ENCODE results near the gene SBF2. TPM values are rescaled to one million over a fixed set of nuclear protein-coding genes. Genes with fewer than 3 reads are reported as not detected.

The SBF2 gene
- total and polyA plus RNA-seq, 2 donors (not counting 3 experiments of a cell fraction or from before 2014, with no cell fraction given) = 15.4 to 42.4 TPM

GRCh38 chr11:9952511-9953196 is 341.4 kb downstream of the SBF2 start:
- no peak overlapping the region for H3K9ac ChIP-seq (replicated peaks; ENCODE audit: extremely low read depth, insufficient read depth, low read length)
- no peak for TF ChIP-seq FOS (IDR thresholded peaks at IDR 0.05; ENCODE audit: borderline replicate concordance, insufficient read depth, low read length)
- no peaks in the 10 kb centered on the region for H4K20me1 ChIP-seq (replicated peaks; ENCODE audit: control insufficient read depth, extremely low read depth, insufficient read depth, low read length)
- no TSS peak for BruUV-seq (replicated peaks)
- H3K79me2 ChIP-seq (ENCODE audit: control insufficient read depth, insufficient read depth, low read length) = no peaks in the 10 kb centered on the region
- H3K27me3 ChIP-seq (ENCODE audit: control insufficient read depth in 2 of 2, insufficient read depth in 2 of 2, low read length in 2 of 2) = no peaks in the 10 kb centered on the region
- intact Hi-C loops (cut with micrococcal nuclease) (no loop called here), dilution Hi-C loops (cut with MboI; ENCODE audit: extremely low pct_ligation_motif_present, low sequenced_read_pairs) (no loop called here)
- POLR2A ChIA-PET = no interaction called here
- H3K27ac ChIP-seq (ENCODE audit: insufficient read depth, low read depth, low read length) = no peak overlapping the region
- no peaks in the 10 kb centered on the region for H3K9me1 ChIP-seq (replicated peaks; ENCODE audit: control insufficient read depth, extremely low read depth, insufficient read depth, low read length)
- no peaks in the 10 kb centered on the region for H3K36me3 ChIP-seq (ENCODE audit: control insufficient read depth in 2 of 2, extremely low read depth in 1 of 2, insufficient read depth in 2 of 2, low read length in 2 of 2)
- no peaks in the 10 kb centered on the region for H3K4me1 ChIP-seq (ENCODE audit: control insufficient read depth, extremely low read depth, insufficient read depth, low read length)
- CTCF ChIA-PET = no interaction called here
- H3K9me3 ChIP-seq (replicated peaks; ENCODE audit: control insufficient read depth, insufficient read depth, low read length) = no peaks in the 10 kb centered on the region
- H3K4me3 ChIP-seq (replicated peaks in 1 of 3; ENCODE audit: insufficient read depth in 1 of 3, low read depth in 1 of 3, low read length in 3 of 3) = no peak overlapping the region
- H3K4me2 ChIP-seq (ENCODE audit: insufficient read depth, low read length) = no peak overlapping the region
- FAIRE-seq = no peak
- no peak for DNase-seq (ENCODE audit: low read depth, low spot score)
- no peak overlapping the region for H2AFZ ChIP-seq (ENCODE audit: low read depth, low read length)

DNA sequence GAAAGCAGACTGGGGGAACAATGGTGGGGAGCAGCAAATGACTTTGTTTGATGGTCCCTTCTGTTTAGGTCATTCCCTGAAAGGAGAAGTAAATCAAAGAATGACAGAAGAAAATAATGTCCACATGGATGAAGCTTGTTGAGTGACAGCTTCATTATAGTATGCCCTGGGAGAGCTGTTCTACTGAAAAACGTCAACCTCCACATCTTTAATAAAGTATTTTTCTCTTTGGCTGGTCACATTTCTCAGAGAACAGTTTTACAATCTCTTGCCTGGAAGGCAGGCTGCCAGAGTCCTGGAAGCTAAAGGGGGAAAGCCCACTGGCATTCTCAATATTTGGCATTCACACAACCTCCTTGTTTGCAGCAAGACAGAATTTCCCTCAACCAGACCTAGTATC is 342.2 kb downstream of the SBF2 start:
- dilution Hi-C loops (cut with MboI; ENCODE audit: extremely low pct_ligation_motif_present, low sequenced_read_pairs) = no loop called here

More for the DNA sequence above, 342.2 kb downstream of the SBF2 start:
- Histone ChIP-seq H3K4me3 (replicated peaks in 1 of 3; ENCODE audit: insufficient read depth in 1 of 3, low read depth in 1 of 3, low read length in 3 of 3) (no peak overlapping the region), H3K36me3 (ENCODE audit: control insufficient read depth in 2 of 2, extremely low read depth in 1 of 2, insufficient read depth in 2 of 2, low read length in 2 of 2) (no peaks in the 10 kb centered on the region), H3K79me2 (ENCODE audit: control insufficient read depth, insufficient read depth, low read length) (no peaks in the 10 kb centered on the region), H3K27me3 (ENCODE audit: control insufficient read depth in 2 of 2, insufficient read depth in 2 of 2, low read length in 2 of 2) (no peaks in the 10 kb centered on the region), H3K27ac (ENCODE audit: insufficient read depth, low read depth, low read length) (no peak overlapping the region), H4K20me1 (replicated peaks; ENCODE audit: control insufficient read depth, extremely low read depth, insufficient read depth, low read length) (no peaks in the 10 kb centered on the region), H3K9ac (replicated peaks; ENCODE audit: extremely low read depth, insufficient read depth, low read length) (no peak overlapping the region), H3K4me1 (ENCODE audit: control insufficient read depth, extremely low read depth, insufficient read depth, low read length) (no peaks in the 10 kb centered on the region), H3K4me2 (ENCODE audit: insufficient read depth, low read length) (no peak overlapping the region), H3K9me3 (replicated peaks; ENCODE audit: control insufficient read depth, insufficient read depth, low read length) (no peaks in the 10 kb centered on the region), H2AFZ (ENCODE audit: low read depth, low read length) (no peak overlapping the region), H3K9me1 (replicated peaks; ENCODE audit: control insufficient read depth, extremely low read depth, insufficient read depth, low read length) (no peaks in the 10 kb centered on the region)
- FAIRE-seq (no peak), DNase-seq (ENCODE audit: low read depth, low spot score) (no peak)
- intact Hi-C loops (cut with micrococcal nuclease) = no loop called here
- no TSS peak for BruUV-seq (replicated peaks)
- ChIA-PET POLR2A (no interaction called here), CTCF (no interaction called here)
- TF ChIP-seq, protein P1, sequence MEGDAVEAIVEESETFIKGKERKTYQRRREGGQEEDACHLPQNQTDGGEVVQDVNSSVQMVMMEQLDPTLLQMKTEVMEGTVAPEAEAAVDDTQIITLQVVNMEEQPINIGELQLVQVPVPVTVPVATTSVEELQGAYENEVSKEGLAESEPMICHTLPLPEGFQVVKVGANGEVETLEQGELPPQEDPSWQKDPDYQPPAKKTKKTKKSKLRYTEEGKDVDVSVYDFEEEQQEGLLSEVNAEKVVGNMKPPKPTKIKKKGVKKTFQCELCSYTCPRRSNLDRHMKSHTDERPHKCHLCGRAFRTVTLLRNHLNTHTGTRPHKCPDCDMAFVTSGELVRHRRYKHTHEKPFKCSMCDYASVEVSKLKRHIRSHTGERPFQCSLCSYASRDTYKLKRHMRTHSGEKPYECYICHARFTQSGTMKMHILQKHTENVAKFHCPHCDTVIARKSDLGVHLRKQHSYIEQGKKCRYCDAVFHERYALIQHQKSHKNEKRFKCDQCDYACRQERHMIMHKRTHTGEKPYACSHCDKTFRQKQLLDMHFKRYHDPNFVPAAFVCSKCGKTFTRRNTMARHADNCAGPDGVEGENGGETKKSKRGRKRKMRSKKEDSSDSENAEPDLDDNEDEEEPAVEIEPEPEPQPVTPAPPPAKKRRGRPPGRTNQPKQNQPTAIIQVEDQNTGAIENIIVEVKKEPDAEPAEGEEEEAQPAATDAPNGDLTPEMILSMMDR (IDR thresholded peaks at IDR 0.05; ENCODE audit: extremely low read depth in 1 of 2, insufficient read depth in 1 of 2, low read depth in 1 of 2, low read length in 2 of 2) = no peak
- TF ChIP-seq POLR2A (IDR thresholded peaks at IDR 0.05; ENCODE audit: low read depth, low read length) = no peak
- no peak for TF ChIP-seq FOS (IDR thresholded peaks at IDR 0.05; ENCODE audit: borderline replicate concordance, insufficient read depth, low read length)
- TF ChIP-seq POLR2AphosphoS5 (IDR thresholded peaks at IDR 0.05; ENCODE audit: insufficient read depth, low read depth, low read length) = no peak
- no peak for TF ChIP-seq MYC (IDR thresholded peaks at IDR 0.05; ENCODE audit: low read depth, low read length)
- TF ChIP-seq EZH2 (IDR thresholded peaks at IDR 0.05; ENCODE audit: borderline replicate concordance, low read depth, low read length, severe bottlenecking) = no peak
- TF ChIP-seq JUN (IDR thresholded peaks at IDR 0.05; ENCODE audit: borderline replicate concordance, insufficient read depth, insufficient read length, low read depth) = no peak
